ENCODE measurements around the gene SSH2.
"Not testable (repeated sequence)": the region's sequence is repeated elsewhere in the genome, so short reads cannot be mapped to it uniquely, and the experiment has no call there.

SSH2 gene

GRCh38 chr17:29909236-29910003, 20.6 kb downstream of the SSH2 start:
- no peaks in the 10 kb centered on the region for H3K9me3 ChIP-seq (ENCODE audit: severe bottlenecking)
- no peaks in the 10 kb centered on the region for H3K27me3 ChIP-seq (ENCODE audit: insufficient read depth, low read depth, severe bottlenecking)
- no peak overlapping the region for H3K4me3 ChIP-seq (ENCODE audit: low read depth, low read length)
- H3K36me3 ChIP-seq: no peaks in the 10 kb centered on the region
- no peak overlapping the region for H3K27ac ChIP-seq
- DNase-seq: no peak
- no peak for TF ChIP-seq CTCF (IDR thresholded peaks at IDR 0.05; ENCODE audit: low read depth, low read length)

GRCh38 chr17:29906969-29907368, 23.1 kb downstream of the SSH2 start:
- Histone ChIP-seq H3K36me3 (no peaks in the 10 kb centered on the region), H3K4me3 (ENCODE audit: low read depth, low read length) (no peak overlapping the region), H3K27me3 (ENCODE audit: insufficient read depth, low read depth, severe bottlenecking) (no peaks in the 10 kb centered on the region), H3K9me3 (ENCODE audit: severe bottlenecking) (no peaks in the 10 kb centered on the region), H3K27ac (no peak overlapping the region)
- no peak for TF ChIP-seq CTCF (IDR thresholded peaks at IDR 0.05; ENCODE audit: low read depth, low read length)
- DNase-seq: no peak

- Histone ChIP-seq H3K9me3 (ENCODE audit: severe bottlenecking) (no peaks in the 10 kb centered on the region), H3K4me3 (ENCODE audit: low read depth, low read length) (no peak overlapping the region), H3K36me3 (no peaks in the 10 kb centered on the region), H3K27me3 (ENCODE audit: insufficient read depth, low read depth, severe bottlenecking) (no peaks in the 10 kb centered on the region), H3K27ac (no peak overlapping the region)
- no peak for DNase-seq
- no peak for TF ChIP-seq CTCF (IDR thresholded peaks at IDR 0.05; ENCODE audit: low read depth, low read length)
Measured at GRCh38 chr17:29905879-29906167, 24.2 kb downstream of the SSH2 start.

GRCh38 chr17:29905086-29905878, 24.7 kb downstream of the SSH2 start:
- Histone ChIP-seq H3K27me3 (ENCODE audit: insufficient read depth, low read depth, severe bottlenecking) (no peaks in the 10 kb centered on the region), H3K9me3 (ENCODE audit: severe bottlenecking) (no peaks in the 10 kb centered on the region), H3K27ac (no peak overlapping the region), H3K4me3 (ENCODE audit: low read depth, low read length) (no peak overlapping the region), H3K36me3 (no peaks in the 10 kb centered on the region)
- no peak for TF ChIP-seq CTCF (IDR thresholded peaks at IDR 0.05; ENCODE audit: low read depth, low read length)
- no peak for DNase-seq

- Histone ChIP-seq H3K36me3 (no peaks in the 10 kb centered on the region), H3K4me3 (ENCODE audit: low read depth, low read length) (no peak overlapping the region), H3K27ac (no peak overlapping the region), H3K9me3 (ENCODE audit: severe bottlenecking) (no peaks in the 10 kb centered on the region), H3K27me3 (ENCODE audit: insufficient read depth, low read depth, severe bottlenecking) (no peaks in the 10 kb centered on the region)
- TF ChIP-seq CTCF (IDR thresholded peaks at IDR 0.05; ENCODE audit: low read depth, low read length): no peak
- DNase-seq: no peak
Measured at GRCh38 chr17:29903471-29903870, 26.6 kb downstream of the SSH2 start.

GRCh38 chr17:29897136-29897535, 32.9 kb downstream of the SSH2 start:
- not testable (repeated sequence) for H3K9me3 ChIP-seq (ENCODE audit: severe bottlenecking); H3K27ac ChIP-seq; DNase-seq; H3K27me3 ChIP-seq (ENCODE audit: insufficient read depth, low read depth, severe bottlenecking); H3K4me3 ChIP-seq (ENCODE audit: low read depth, low read length); H3K36me3 ChIP-seq

Data from WERI-Rb-1 (cell line).